Subcutaneous adipose tissue (tissue), 4 donors: Measurements from ENCODE around the gene IL17D. TPM values are rescaled to one million over a fixed set of nuclear protein-coding genes. Genes with fewer than 3 reads are reported as not detected.

ENCODE experiments used
- CTCF ChIP-seq: fragments of 450-650 bp; IDR thresholded peaks from one replicate; pipeline ENCODE4 v1.5.1; 2016; ENCODE audit warnings: low read depth, mild to moderate bottlenecking, control low read depth, antibody characterized with exemption, moderate library complexity
- total RNA-seq, 4 donors: library from RNA; depleted of rRNA; stranded (reverse); fragments of >200 nt; gene quantifications; one replicate each; pipeline ENCODE4 v1.1.0, GENCODE V29; 2016

The IL17D gene
- total RNA-seq, 4 donors from 2014 or later = 0.98 to 7.0 (median 3.3) TPM

GRCh38 chr13:20706661-20707060 is 3.2 kb downstream of the IL17D start:
- TF ChIP-seq CTCF = no peak

GRCh38 chr13:20708216-20708615 is 4.7 kb downstream of the IL17D start:
- TF ChIP-seq CTCF = no peak

- no peak for TF ChIP-seq CTCF
Measured at GRCh38 chr13:20709369-20709768, 5.9 kb downstream of the IL17D start.

DNA sequence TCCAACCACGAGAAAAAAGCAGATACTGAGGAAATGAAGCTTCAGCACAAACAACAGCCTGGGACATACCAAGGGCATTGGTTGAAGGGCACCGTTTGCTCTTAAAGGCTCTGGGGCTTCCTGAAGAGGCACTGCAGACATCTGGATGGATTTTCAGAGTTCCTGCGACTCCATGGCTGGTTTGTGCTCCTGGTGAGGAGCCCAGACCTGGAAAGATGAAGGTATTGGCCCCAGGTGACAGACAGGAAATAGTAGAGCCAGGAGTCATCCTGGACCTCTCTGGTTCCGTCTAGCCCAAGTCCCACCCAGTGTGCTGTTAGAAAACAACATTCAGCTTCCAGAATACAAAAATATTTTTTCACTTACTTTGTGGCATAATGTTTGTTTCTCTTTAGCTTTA is 6.3 kb downstream of the IL17D start:
- no peak for TF ChIP-seq CTCF

GRCh38 chr13:20711301-20712044 is 8.0 kb downstream of the IL17D start:
- no peak for TF ChIP-seq CTCF

DNA sequence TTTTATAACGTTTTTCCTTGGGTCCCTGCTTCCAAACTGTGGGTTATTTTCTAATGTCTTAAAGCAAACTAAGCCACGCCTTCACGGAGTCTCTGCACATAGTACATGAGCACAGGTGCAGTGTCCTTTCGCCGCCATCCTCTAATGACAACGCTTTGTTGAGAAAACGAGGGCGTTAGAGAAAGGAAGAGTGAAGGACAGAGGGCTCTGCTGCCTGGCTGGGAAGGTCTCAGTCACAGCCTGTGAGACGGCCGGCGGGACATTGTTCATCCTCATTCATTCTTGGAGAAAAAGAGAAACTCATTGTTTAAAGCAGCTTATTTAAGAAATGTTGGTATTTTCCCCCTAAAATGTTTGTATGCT is 9.5 kb downstream of the IL17D start:
- no peak for TF ChIP-seq CTCF

- TF ChIP-seq CTCF = no peak
Measured at GRCh38 chr13:20713751-20714150, 10.3 kb downstream of the IL17D start.
